GM04504 (cell line): ENCODE data around the gene SRRM2.

Source experiments
- DNase-seq: peaks from one replicate; pipeline ENCODE4 v3.0.0-alpha.2; 2012; ENCODE audit warnings: low read depth

SRRM2 gene

GRCh38 chr16:2739625-2740430 is 12.6 kb upstream of the SRRM2 start:
- DNase-seq: no peak

- no peak for DNase-seq
These were observed 12.0 kb upstream of the SRRM2 start for GRCh38 chr16:2740476-2740875.

GRCh38 chr16:2741168-2741567 is 11.3 kb upstream of the SRRM2 start:
- DNase-seq: no peak

GRCh38 chr16:2742323-2743006 is 10.0 kb upstream of the SRRM2 start:
- DNase-seq: no peak

- DNase-seq: no peak
These were observed 9.2 kb upstream of the SRRM2 start for GRCh38 chr16:2743007-2743810.

- no peak for DNase-seq
These were observed 7.7 kb upstream of the SRRM2 start for GRCh38 chr16:2744711-2745110.

- no peak for DNase-seq
These were observed 7.1 kb upstream of the SRRM2 start for GRCh38 chr16:2745116-2745890.

- no peak for DNase-seq
These were observed 6.5 kb upstream of the SRRM2 start for GRCh38 chr16:2745961-2746360.

GRCh38 chr16:2748757-2749455 is 3.5 kb upstream of the SRRM2 start:
- no peak for DNase-seq

- no peak for DNase-seq
These were observed 3.0 kb upstream of the SRRM2 start for GRCh38 chr16:2749476-2749875.

GRCh38 chr16:2749936-2750335 is 2.5 kb upstream of the SRRM2 start:
- no peak for DNase-seq

GRCh38 chr16:2751577-2752034 is 832 bp upstream of the SRRM2 start:
- no peak for DNase-seq

GRCh38 chr16:2752850-2753732 is 653 bp downstream of the SRRM2 start:
- DNase-seq: peak; percentile 58

GRCh38 chr16:2753733-2754020 is 1.2 kb downstream of the SRRM2 start:
- DNase-seq: no peak

- DNase-seq: no peak
These were observed 2.7 kb downstream of the SRRM2 start for GRCh38 chr16:2755158-2755557.

- DNase-seq: no peak
These were observed 4.0 kb downstream of the SRRM2 start for GRCh38 chr16:2756288-2757015.

- no peak for DNase-seq
These were observed 4.9 kb downstream of the SRRM2 start for GRCh38 chr16:2757344-2757743.

GRCh38 chr16:2761472-2761871 is 9.0 kb downstream of the SRRM2 start:
- no peak for DNase-seq

GRCh38 chr16:2761886-2762583 is 9.6 kb downstream of the SRRM2 start:
- DNase-seq: no peak
